Measurements from ENCODE around the gene FLNB.

Gene FLNB

GRCh38 chr3:58028902-58029301 is 20.7 kb downstream of the FLNB start:
- H3K4me3 ChIP-seq (ENCODE audit: low read depth, low read length): no peak overlapping the region

- H3K4me3 ChIP-seq (ENCODE audit: low read depth, low read length): no peak overlapping the region
These were observed 21.8 kb downstream of the FLNB start for GRCh38 chr3:58029842-58030584.

DNA sequence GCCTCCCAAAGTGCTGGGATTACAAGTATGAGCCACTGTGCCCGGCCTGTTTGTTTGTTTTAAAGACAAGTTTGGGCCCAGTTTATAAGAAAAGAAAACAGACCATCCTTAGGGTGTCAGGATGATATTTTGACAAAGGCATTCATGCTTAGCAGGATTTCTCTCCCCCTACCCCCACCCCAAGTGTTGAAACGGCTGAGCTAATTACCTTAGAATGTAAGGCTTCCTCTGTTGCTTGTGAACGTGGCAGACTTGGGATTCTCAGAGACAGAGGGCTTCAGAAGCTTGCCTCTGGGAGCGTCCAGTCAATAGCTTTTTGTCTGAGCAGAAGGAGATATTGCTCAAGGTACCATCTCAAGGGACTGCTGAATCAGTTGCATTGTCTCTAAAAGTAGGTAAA is 24.0 kb downstream of the FLNB start:
- H3K4me3 ChIP-seq (ENCODE audit: low read depth, low read length): no peak overlapping the region

- no peak overlapping the region for H3K4me3 ChIP-seq (ENCODE audit: low read depth, low read length)
These were observed 26.7 kb downstream of the FLNB start for GRCh38 chr3:58034738-58035523.

DNA sequence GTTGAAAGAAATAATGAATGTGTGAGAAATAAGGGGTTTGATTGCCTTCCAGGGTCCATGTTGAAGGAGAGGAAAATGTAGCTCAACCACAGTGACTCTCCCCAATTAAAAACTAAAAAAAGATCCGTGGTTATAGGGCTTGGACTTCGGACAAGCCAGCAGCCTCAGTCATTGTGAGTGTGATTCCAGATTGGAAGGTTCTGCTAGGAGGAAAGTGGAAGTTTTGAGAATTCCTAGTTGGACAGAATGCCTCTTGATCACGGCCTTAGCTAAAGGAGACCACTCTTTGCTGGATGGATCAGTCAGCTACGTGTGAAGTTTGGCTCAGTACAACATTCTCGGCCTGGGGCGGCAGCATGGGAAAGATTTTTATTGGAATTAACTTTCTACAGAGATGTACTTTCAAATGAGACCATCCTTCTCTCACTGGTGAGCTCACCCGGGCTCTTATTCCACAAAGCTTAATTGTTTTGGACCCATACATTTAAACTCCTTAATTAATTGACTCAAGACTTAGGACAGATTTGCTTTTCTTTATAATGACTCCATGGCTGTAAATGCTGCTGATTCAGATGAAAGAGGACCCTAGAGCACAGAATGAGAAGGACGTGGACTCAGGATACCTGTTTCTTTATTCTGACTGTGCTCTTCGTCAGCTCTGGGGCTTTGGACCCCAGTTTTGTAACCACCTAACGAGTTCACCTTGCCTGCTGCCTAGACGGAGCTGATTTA is 27.5 kb downstream of the FLNB start:
- no peak overlapping the region for H3K4me3 ChIP-seq (ENCODE audit: low read depth, low read length)

GRCh38 chr3:58036293-58037032 is 28.2 kb downstream of the FLNB start:
- H3K4me3 ChIP-seq (ENCODE audit: low read depth, low read length): no peak overlapping the region

- H3K4me3 ChIP-seq (ENCODE audit: low read depth, low read length): no peak overlapping the region
These were observed 29.1 kb downstream of the FLNB start for GRCh38 chr3:58037141-58037910.

- H3K4me3 ChIP-seq (ENCODE audit: low read depth, low read length): no peak overlapping the region
These were observed 30.6 kb downstream of the FLNB start for GRCh38 chr3:58038675-58039292.

GRCh38 chr3:58039601-58040000 is 31.4 kb downstream of the FLNB start:
- no peak overlapping the region for H3K4me3 ChIP-seq (ENCODE audit: low read depth, low read length)

- no peak overlapping the region for H3K4me3 ChIP-seq (ENCODE audit: low read depth, low read length)
These were observed 33.1 kb downstream of the FLNB start for GRCh38 chr3:58041182-58041825.

GRCh38 chr3:58041826-58042324 is 33.7 kb downstream of the FLNB start:
- no peak overlapping the region for H3K4me3 ChIP-seq (ENCODE audit: low read depth, low read length)

GRCh38 chr3:58042947-58043707 is 34.9 kb downstream of the FLNB start:
- H3K4me3 ChIP-seq (ENCODE audit: low read depth, low read length): no peak overlapping the region

DNA sequence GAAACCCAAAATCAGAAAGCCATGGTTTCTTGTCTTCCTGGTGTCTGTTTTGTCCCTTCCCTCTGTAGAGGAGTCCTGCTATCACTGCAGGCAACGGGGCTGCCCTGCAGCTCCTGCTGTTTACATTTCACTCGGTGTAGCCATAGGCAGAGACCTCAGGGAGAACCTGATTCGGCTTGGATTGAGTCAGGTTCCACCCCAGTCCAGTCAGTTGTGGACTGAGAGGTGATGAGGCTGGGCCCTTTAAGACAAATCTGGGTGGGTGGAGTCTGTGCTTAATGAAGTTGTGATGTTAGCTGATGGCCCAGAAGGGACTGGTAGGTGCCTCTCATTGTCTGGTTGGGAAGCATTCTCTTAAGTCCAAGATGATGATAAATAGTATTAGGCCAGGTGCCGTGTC is 35.7 kb downstream of the FLNB start:
- H3K4me3 ChIP-seq (ENCODE audit: low read depth, low read length): no peak overlapping the region

DNA sequence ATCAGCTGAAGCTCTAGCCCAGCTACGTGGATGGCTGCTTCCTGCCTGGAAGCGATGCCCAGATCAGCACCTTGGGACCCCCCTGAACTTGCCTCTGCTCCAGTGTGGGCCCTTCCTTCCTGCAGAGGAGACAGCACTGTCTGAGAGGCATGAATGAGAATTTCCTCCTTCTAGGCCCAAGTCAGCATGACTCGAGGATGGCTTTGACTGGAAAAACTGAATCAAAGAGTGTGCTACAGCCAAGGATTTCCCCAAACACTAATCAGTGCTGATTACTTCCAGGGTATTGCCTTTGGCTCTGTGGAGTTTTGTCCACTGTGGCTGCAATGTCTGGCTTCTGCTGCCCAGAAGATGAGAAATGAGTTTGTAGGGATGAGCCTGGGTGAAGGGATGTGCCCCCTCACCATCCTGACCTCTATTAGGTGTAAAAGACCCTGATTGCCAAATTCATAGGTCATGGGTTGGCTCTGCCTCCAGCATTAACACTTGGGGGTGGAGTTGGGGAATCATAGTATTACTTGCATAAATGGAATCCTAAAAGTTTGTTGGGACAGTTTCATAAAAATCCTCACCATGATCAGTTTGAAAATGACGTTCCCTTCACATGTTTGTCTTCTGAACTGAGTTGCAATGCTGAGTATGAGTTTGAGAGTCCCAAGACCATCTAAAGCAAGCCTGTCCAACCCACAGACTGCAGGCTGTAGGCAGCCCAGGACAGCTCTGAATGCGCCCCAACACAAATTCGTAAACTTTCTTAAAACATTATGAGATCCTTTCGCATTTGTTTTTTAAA is 36.7 kb downstream of the FLNB start:
- no peak overlapping the region for H3K4me3 ChIP-seq (ENCODE audit: low read depth, low read length)

DNA sequence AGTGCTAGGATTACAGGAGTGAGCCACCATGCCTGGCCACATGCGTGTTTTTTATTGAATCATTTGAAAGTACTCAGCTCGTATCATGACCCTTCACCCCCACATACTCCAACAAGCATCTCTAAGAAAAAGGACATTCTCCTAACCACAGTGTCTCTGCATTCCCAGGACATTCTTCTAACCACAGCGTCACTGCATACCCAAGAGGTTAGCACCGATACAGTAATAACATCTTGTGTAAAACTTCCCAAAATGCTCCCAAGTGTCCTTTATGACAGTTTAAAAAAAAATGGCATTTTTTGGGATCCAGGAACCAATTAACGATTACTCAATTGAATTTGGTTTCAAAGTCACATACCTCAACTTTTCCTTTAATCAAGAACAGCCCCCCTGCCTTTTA is 39.6 kb downstream of the FLNB start:
- no peak overlapping the region for H3K4me3 ChIP-seq (ENCODE audit: low read depth, low read length)

DNA sequence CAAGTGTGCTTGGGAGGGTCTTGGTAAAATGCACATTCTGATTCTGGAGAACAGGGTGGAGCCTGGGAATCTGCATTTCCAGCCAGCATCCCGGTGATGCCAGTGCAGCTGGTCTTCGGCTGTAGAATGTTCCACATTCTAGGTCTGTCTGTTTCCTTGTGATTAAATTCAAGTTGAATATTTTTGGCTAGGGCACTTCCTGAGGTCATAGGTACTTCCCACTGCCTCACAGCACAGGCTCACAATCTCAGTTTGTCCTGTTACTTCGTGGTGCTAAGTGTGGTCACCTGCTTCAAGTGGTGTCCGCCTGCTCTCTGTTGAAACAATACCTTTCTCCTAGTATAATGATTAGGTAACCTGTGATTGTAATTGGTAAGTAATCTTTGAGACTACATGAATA is 40.1 kb downstream of the FLNB start:
- no peak overlapping the region for H3K4me3 ChIP-seq (ENCODE audit: low read depth, low read length)

DNA sequence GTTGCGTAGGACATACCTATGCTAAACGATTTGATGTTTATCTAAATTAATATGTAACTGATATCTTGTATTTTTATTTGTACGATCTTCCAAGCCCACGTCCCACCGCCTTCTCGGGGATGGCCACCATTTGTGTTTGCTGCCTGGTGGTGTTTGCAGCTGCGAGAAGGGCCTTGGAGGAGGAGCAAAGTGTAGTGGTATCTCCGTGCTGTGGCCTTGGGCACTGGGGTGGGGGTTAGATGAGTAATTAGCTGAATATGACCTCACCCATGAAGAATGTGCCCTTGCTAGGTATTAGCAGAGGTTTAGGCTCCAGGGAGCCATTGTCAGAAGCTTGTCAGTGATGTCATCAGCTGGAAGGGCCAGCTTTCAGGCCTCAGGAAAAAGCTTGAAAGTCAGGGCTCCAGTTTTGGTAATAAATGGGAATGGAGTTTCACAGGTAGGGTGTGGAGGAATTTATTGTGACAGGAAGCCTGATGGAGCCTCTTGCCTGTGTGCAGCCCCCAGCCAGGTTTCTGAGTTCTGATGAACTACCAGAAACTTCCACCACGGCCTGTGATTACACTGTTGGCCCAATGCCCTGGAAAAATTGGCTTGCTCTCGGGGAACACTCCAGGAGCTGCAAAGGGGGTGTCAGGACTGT is 41.0 kb downstream of the FLNB start:
- H3K4me3 ChIP-seq (ENCODE audit: low read depth, low read length): no peak overlapping the region

Data from iPS-11a (cell line).